Medulla oblongata (tissue), 1 donor: ENCODE results near the gene TLE2.

ENCODE experiments used
- DNase-seq: peaks from one replicate; pipeline ENCODE4 v3.0.0-alpha.2; 2015; ENCODE audit errors: extremely low spot score

The TLE2 gene

GRCh38 chr19:2950286-2951124 lies 78.6 kb downstream of the TLE2 start:
- peak; percentile 100 for DNase-seq

DNA sequence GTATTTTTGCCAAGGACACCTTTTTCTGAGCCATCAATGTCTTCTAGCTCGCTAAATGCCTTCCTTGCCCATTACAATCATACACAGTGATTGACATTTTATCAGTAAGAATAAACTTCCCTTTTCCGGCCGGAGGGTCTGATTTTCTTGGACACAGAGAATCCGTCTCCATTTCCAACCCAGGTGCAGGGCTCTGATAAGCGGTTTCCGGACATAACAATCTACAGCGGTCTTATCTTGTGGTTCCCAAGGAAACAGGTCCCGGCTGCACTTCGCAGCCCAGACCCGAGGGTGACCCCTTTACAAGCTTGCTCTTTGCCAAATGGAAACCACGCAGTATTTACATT lies 79.2 kb downstream of the TLE2 start:
- DNase-seq: no peak
